SJCRH30 (cell line): ENCODE data around the gene OSBPL10. TPM values are rescaled to one million over a fixed set of nuclear protein-coding genes. Genes with fewer than 3 reads are reported as not detected.

Source experiments
- DNase-seq, 2 experiments: peaks; one replicate each; pipeline ENCODE4 v3.0.0-alpha.2; 2015 to 2020
- H3K27ac ChIP-seq: fragments of 250-450 bp; sonication (Bioruptor Pico); 2 replicates; pipeline ENCODE4 v1.5.1; 2020; ENCODE audit warnings: mild to moderate bottlenecking, moderate library complexity
- H3K27me3 ChIP-seq: fragments of 250-450 bp; sonication (Bioruptor Pico); 2 replicates; pipeline ENCODE4 v1.5.1; 2020; ENCODE audit warnings: mild to moderate bottlenecking, moderate library complexity
- H3K36me3 ChIP-seq: fragments of 250-450 bp; sonication (Bioruptor Pico); 2 replicates; pipeline ENCODE4 v1.5.1; 2020; ENCODE audit warnings: mild to moderate bottlenecking, moderate library complexity
- H3K4me1 ChIP-seq: fragments of 250-450 bp; sonication (Bioruptor Pico); 2 replicates; pipeline ENCODE4 v1.5.1; 2020; ENCODE audit warnings: mild to moderate bottlenecking, moderate library complexity
- H3K4me3 ChIP-seq: fragments of 250-450 bp; sonication (Bioruptor Pico); 2 replicates; pipeline ENCODE4 v1.5.1; 2020; ENCODE audit warnings: mild to moderate bottlenecking, moderate library complexity
- H3K9me3 ChIP-seq: fragments of 250-450 bp; sonication (Bioruptor Pico); replicated peaks from 2 replicates; pipeline ENCODE4 v1.5.1; 2020; ENCODE audit warnings: mild to moderate bottlenecking, moderate library complexity
- total RNA-seq: library from RNA; depleted of rRNA; stranded (reverse); fragments of >200 nt; shearing (Covaris generic); gene quantifications from 2 replicates; pipeline ENCODE4 v1.2.3, GENCODE V29; 2014

Gene OSBPL10
- total RNA-seq, 1 experiment from 2014 or later: 2.0 TPM

DNA sequence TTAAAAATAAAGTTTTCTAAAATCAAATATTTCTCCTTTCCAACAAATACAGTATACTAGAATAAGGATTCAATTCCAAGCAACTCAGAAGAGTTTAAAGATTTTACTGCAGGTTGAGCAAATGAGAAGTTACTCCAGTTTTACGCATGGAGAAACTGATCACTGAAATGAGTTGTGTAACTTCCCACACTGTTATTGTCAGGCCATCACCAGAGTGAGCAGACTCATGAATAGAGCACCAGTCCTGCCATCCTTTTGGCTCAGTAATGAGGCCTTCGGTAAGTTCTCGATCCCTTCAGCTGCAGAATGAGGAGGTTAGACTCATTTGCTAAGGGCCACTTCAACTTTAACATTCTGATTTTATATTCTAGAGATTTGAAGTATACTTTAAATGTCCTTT is 48.1 kb downstream of the OSBPL10 start:
- H3K4me3 ChIP-seq: no peak overlapping the region
- no peaks in the 10 kb centered on the region for H3K9me3 ChIP-seq
- no peaks in the 10 kb centered on the region for H3K27me3 ChIP-seq
- DNase-seq: no peak
- no peaks in the 10 kb centered on the region for H3K36me3 ChIP-seq
- H3K4me1 ChIP-seq: no peaks in the 10 kb centered on the region
- no peak overlapping the region for H3K27ac ChIP-seq

DNA sequence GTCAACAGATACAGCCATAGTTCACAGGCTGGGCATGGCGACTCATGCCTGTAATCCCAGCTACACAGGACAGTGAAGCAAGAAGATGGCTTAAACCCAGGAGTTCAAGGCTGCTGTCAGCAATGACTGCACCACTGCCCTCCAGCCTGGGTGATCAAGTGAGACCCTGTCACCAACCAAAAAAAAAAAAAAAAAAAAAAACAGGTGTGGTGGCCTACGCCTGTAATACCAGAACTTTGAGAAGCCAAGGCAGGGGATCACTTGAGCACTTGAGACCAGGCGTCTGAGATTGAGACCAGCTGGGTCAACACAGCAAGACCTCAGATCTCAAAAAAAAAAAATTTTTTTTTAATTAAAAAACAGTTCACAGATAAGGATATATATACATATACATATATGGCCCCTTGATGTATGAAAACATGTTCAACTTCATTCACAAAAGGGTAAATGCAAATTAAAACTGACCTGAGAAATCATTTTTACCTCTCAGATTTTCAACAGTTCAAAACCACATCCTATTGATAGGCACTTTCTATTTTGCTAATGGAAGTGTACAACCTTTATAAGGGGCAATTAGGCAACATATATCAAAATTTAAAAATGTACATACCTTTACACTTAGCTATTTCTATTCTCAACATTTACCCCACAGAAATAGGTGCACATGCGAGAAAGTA is 51.1 kb downstream of the OSBPL10 start:
- Histone ChIP-seq H3K9me3 (no peaks in the 10 kb centered on the region), H3K36me3 (no peaks in the 10 kb centered on the region)

DNA sequence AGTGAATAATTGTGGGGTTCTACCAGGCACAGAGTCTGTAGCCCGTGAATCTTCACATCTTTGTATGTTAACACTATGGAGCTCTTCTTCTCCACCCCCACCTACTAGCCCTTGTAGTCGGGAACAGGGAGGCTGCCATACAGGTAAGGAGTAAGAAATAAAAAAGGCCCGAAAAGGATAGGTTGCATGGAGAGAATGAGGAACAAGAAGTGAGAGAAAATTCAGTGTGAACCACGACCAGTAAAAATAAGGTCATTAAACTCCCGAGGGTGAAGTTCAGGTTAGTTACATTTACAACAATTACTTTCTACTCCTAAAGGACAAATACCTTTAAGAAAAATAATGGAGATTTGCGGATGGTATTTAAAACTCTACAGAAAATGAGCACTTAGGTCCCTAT is 53.3 kb downstream of the OSBPL10 start:
- Histone ChIP-seq H3K27ac (no peak overlapping the region), H3K27me3 (no peaks in the 10 kb centered on the region), H3K9me3 (no peaks in the 10 kb centered on the region), H3K4me1 (no peaks in the 10 kb centered on the region), H3K4me3 (no peak overlapping the region), H3K36me3 (no peaks in the 10 kb centered on the region)
- no peak for DNase-seq

More for the DNA sequence above, 51.1 kb downstream of the OSBPL10 start:
- Histone ChIP-seq H3K4me3 (no peak overlapping the region), H3K27ac (no peak overlapping the region), H3K4me1 (no peaks in the 10 kb centered on the region), H3K27me3 (no peaks in the 10 kb centered on the region)
- no peak for DNase-seq

DNA sequence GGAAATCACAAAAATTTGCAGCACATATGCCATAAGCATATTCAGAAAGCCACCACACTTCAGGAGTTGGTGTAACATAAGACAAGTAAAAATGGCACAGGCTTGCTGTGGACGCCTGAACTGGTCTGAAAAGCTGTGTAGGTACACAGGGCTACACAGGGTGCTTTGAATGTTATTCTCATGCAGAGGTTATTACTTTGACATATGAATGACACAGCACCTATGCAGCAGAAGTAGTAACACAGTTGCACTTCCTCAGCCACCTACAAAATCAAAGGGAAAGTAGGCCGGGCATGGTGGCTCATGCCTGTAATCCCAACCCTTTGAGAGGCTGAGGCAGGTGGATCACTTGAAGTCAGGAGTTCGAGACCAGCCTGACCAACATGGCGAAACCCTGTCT is 54.5 kb downstream of the OSBPL10 start:
- no peaks in the 10 kb centered on the region for H3K9me3 ChIP-seq
- no peaks in the 10 kb centered on the region for H3K4me1 ChIP-seq
- no peaks in the 10 kb centered on the region for H3K27me3 ChIP-seq
- H3K4me3 ChIP-seq: no peak overlapping the region
- no peak overlapping the region for H3K27ac ChIP-seq
- no peak for DNase-seq
- no peaks in the 10 kb centered on the region for H3K36me3 ChIP-seq

DNA sequence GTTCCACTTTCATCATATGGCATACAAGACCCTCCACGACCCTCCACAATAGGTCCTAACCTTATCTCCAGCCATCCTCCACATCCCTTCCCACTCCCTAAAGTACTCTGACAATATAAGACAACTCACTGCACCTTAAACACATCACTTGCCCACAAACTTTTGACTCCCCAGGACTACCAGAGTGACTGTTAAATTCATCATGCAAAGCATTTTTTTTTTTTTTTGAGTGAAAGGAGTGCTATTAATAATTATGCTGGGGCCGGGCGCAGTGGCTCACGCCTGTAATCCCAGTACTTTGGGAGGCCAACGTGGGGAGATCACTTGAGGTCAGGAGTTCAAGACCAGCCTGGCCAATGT is 55.8 kb downstream of the OSBPL10 start:
- Histone ChIP-seq H3K9me3 (no peaks in the 10 kb centered on the region), H3K4me3 (no peak overlapping the region), H3K27me3 (no peaks in the 10 kb centered on the region), H3K27ac (no peak overlapping the region), H3K4me1 (no peaks in the 10 kb centered on the region), H3K36me3 (no peaks in the 10 kb centered on the region)
- no peak for DNase-seq

DNA sequence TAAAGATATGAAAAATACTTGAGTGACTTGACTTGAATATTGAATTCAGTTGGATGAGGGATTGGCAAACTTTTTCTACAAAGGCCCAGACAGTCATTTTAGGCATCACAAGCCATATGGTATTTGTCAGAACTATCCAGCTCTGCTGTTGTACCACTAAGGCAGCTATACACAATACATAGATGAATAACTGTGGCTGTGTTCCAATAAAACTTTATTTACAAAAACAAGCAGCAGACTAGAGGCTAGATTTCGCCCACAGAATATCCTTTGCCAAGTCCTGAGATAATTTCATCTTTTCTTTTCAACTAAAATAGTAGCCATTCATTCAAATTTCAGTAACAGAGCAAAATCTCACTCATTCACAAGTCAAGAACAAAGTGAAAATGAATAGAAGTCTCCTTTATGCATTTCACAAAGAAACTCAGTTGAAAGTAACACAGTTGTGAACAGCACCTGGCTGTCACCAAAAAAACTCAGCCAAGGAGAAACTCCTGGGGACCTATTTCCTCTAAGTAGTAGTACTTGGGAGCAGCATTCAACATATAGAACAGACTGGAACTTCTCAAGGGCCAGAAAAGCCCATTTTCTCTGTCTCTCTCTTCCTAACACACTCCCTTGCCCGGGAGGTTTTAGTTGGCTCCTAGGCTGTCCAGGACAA is 56.3 kb downstream of the OSBPL10 start:
- DNase-seq: no peak

DNA sequence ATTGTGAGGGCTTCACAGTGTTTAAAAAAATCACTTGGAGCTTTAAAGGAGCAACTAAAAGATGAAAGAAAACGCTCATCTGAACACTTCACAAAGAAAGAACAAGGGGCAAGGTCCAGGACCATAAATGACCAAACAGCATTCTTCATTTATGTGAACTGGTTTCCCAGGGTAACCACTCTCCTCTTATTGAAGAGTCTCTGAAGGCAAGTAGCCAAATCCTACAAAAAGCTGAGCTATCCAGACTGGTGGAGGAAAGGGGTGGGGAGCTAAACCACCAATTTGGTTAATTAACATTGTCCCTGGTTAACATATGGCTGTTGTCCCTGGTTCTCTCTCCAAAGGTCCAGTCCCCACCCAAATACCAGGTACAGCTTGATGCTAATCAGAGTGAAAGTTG is 58.1 kb downstream of the OSBPL10 start:
- H3K27ac ChIP-seq: no peak overlapping the region
- H3K27me3 ChIP-seq: no peaks in the 10 kb centered on the region
- H3K9me3 ChIP-seq: no peaks in the 10 kb centered on the region
- no peaks in the 10 kb centered on the region for H3K36me3 ChIP-seq
- no peak for DNase-seq
- H3K4me3 ChIP-seq: no peak overlapping the region
- H3K4me1 ChIP-seq: no peaks in the 10 kb centered on the region

More for the DNA sequence above, 56.3 kb downstream of the OSBPL10 start:
- no peak overlapping the region for H3K4me3 ChIP-seq
- no peak overlapping the region for H3K27ac ChIP-seq
- no peaks in the 10 kb centered on the region for H3K27me3 ChIP-seq
- no peaks in the 10 kb centered on the region for H3K4me1 ChIP-seq
- no peaks in the 10 kb centered on the region for H3K36me3 ChIP-seq
- H3K9me3 ChIP-seq: no peaks in the 10 kb centered on the region

DNA sequence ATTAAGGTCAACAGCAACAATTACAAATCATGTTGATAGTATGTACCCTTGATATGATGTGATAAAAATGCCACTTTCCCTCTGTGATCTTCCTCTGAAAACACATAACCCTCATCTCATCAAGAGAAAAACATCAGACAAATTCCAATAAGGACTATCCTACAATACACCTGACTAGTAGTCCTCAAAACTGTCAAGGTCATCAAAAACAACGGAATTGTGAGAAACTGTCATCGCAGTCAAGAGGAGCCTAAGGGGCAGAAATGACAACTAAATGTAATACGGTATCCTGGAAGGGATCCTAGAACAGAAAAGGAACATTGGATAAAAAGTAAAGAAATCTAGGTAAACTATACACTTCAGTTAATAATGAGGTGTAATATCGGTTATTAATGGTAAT is 59.2 kb downstream of the OSBPL10 start:
- H3K27me3 ChIP-seq: no peaks in the 10 kb centered on the region
- no peak overlapping the region for H3K27ac ChIP-seq
- H3K9me3 ChIP-seq: no peaks in the 10 kb centered on the region
- H3K36me3 ChIP-seq: no peaks in the 10 kb centered on the region
- no peak for DNase-seq
- no peak overlapping the region for H3K4me3 ChIP-seq
- H3K4me1 ChIP-seq: no peaks in the 10 kb centered on the region

DNA sequence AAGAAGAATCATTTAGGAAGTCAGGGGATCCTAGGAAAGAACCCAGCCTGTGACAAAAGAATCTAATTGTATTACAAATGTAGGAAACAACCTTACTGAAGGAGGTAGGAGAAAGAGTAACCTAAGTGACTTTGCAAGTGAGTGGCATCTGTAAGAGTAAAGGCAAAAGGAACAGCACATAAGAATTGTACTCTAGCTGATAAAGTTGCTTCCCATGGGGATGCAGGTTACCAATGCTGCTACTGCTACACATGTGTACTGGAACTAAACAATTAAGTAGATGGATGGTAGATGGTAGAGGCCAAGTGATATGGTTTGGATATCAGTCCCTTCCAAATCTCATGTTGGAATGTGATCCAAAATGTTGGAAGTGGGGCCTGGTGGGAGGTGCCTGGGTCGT is 60.8 kb downstream of the OSBPL10 start:
- Histone ChIP-seq H3K27me3 (no peaks in the 10 kb centered on the region), H3K27ac (no peak overlapping the region), H3K36me3 (no peaks in the 10 kb centered on the region), H3K9me3 (no peaks in the 10 kb centered on the region), H3K4me1 (no peaks in the 10 kb centered on the region), H3K4me3 (no peak overlapping the region)
- no peak for DNase-seq

DNA sequence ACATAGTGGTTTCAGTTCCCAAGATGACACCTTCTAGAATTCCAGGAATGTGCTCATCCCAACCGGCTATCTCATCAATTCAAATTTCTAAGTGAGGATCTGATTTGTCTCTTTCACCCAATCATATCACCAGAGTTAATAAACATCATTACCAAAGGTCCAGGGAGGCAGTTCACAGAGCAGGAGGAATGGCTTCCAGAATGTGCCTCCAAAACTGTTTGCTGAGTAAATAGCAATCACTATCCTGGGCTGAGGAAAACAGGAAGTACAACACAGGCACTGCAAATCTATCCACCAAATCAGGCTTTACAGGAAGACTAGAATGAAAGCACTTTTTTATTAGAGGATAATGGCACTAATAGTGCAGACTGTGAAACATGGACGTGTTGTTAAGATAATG is 61.5 kb downstream of the OSBPL10 start:
- Histone ChIP-seq H3K4me3 (no peak overlapping the region), H3K36me3 (no peaks in the 10 kb centered on the region), H3K27ac (no peak overlapping the region), H3K9me3 (no peaks in the 10 kb centered on the region), H3K4me1 (no peaks in the 10 kb centered on the region), H3K27me3 (no peaks in the 10 kb centered on the region)
- DNase-seq: no peak

DNA sequence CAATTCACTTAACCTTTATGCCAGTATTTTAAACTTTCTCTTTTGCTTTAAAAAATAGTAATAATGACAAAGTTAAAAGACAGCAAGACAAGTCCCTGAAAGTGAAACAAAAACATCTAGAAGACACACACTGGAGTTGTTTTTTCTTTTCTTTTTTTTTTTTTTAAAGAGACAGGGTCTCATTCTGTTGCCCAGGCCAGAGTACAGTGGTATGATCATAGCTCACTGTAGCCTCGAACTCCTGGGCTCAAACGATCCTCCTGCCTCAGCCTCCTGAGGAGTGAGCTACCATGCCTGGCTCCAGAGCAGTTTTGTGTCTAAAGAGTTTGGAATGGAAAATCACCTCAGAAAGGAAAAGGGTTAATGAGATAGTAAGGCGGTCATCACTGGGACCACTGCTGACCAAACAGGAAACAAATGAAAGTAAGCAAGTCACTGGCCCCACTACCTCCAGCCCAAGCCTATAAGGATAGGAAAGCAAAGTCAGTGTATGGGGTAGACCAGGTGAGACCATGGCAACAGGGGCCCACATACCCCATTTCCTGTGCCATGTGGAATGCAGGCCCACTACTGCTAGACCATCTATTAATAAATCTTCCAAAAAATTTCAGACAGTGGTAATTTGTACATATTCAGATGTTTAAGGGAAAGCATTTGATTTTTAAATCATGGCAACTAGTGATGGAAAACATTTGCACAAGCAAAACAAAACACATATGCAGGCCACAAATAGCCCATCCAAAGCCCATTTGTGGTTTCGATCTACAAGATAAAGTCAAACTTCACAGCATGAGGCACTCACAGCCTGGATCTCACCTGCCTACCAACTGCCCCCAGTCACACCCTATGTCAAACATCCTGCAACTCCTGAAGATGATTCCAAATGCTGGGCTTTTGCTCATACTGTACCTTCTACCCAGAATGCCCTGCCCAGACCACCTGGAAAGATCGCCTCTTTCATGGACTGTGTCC is 62.6 kb downstream of the OSBPL10 start:
- H3K4me3 ChIP-seq: no peak overlapping the region
- DNase-seq: no peak
- H3K27me3 ChIP-seq: no peaks in the 10 kb centered on the region
- no peaks in the 10 kb centered on the region for H3K36me3 ChIP-seq
- H3K9me3 ChIP-seq: no peaks in the 10 kb centered on the region
- no peak overlapping the region for H3K27ac ChIP-seq
- H3K4me1 ChIP-seq: no peaks in the 10 kb centered on the region

DNA sequence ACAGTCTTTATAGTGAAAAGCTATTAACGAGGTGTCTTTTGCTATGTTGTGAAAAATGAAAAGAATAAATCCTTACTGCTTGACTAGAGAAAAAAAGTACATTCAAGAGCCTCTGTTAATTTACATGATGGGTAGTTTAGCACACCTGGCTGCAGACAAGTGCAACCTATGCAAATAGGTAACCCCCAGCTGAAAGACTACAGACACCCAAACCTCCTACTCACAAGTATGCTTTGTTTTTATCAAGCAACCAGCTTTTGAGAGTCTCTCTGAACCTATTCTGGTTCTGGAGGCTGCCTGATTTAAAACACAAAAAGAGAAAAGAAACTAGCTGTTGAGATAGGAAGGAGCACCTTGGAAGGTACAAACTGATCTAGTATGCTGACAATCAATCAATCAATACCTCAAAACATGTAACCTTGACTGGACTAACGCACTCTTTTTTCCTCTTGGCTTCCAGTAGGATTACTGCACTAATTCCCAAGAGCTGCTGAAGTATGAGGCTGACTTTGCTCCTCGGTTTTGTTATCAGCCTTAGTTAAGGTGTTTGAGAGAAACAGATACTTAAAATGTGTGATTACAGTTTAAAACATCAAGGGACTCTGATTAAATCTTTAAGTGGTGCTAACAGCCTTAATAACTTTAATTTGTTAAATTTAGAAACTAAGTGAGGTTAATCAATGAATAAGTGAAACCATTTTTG is 63.6 kb downstream of the OSBPL10 start:
- Histone ChIP-seq H3K27me3 (no peaks in the 10 kb centered on the region), H3K4me1 (no peaks in the 10 kb centered on the region), H3K36me3 (no peaks in the 10 kb centered on the region), H3K4me3 (no peak overlapping the region), H3K27ac (no peak overlapping the region), H3K9me3 (no peaks in the 10 kb centered on the region)
- no peak for DNase-seq

DNA sequence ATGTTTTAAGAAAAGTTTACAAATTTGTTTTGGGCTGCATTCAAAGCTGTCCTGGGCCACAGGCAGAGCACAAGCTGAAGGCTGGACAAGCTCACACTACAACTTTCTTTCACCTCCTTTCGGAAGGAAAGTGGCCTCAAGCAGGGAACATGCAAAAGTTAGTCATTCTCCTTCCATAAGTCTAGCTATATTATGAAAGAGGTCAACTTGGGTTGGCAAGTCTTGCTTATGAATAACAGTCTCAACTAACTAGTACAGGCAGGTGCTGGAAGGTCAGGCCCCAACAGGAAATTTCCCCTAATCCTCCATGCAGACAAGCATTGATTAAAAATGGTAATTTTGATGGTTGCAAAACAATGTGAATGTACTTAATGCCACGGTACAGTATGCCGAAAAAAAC is 69.4 kb downstream of the OSBPL10 start:
- H3K9me3 ChIP-seq: no peaks in the 10 kb centered on the region
- H3K36me3 ChIP-seq: no peaks in the 10 kb centered on the region
- no peak for DNase-seq
- no peak overlapping the region for H3K4me3 ChIP-seq
- no peaks in the 10 kb centered on the region for H3K4me1 ChIP-seq
- H3K27me3 ChIP-seq: no peaks in the 10 kb centered on the region
- H3K27ac ChIP-seq: no peak overlapping the region

DNA sequence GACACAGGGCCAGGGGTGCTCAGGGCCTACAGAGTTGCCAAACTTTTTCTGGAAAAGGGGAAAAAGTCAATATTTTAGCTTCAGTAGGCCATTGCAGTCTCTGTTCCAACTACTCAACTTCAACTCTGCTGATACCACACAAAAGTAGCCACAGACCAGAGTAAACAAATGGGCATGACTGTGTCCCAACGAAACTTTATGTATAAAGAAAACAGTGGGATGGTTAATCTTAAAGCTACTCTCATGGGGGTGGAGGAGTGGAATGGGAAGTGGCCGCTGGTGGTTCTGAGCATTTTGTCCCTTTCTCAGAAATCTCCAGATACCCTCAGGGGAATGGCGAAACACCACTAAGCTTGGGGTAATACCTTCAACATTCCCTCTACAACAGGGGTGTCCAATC is 69.9 kb downstream of the OSBPL10 start:
- H3K4me3 ChIP-seq: no peak overlapping the region
- no peaks in the 10 kb centered on the region for H3K9me3 ChIP-seq
- no peaks in the 10 kb centered on the region for H3K27me3 ChIP-seq
- no peak overlapping the region for H3K27ac ChIP-seq
- H3K4me1 ChIP-seq: no peaks in the 10 kb centered on the region
- DNase-seq: no peak
- no peaks in the 10 kb centered on the region for H3K36me3 ChIP-seq

DNA sequence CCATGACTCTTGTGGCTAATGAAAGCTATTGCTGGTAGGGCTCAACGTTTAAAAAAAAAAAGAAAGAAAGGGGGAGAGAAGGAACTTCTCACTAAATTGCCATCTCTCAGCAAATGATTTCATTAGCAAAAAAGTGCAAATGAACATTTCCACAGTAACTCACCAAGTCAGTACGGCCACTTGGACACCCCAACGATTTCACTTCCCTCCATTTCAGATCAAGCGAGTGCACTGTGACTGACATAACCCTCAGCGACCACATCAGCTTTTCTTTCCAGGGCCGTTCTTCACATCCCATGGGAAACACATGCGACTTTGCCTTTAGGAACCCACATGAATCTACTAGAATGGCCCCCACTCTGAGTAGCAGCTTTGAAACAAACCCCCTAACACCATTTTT is 71.6 kb downstream of the OSBPL10 start:
- no peak for DNase-seq
- Histone ChIP-seq H3K36me3 (no peaks in the 10 kb centered on the region), H3K4me3 (no peak overlapping the region), H3K27me3 (no peaks in the 10 kb centered on the region), H3K27ac (no peak overlapping the region), H3K9me3 (no peaks in the 10 kb centered on the region), H3K4me1 (peaks cover 4% of the 10 kb centered on the region; the same call in 1 of the 2 replicates)
